ENCODE data around the gene SPATA20.

- no peak for TF ChIP-seq CTCF (IDR thresholded peaks at IDR 0.05 in 4 of 5, conservative IDR thresholded peaks at IDR 0.05 in 1 of 5)
- TF ChIP-seq POLR2A (IDR thresholded peaks at IDR 0.05) = no peak
Observed at GRCh38 chr17:50586421-50587247, 39.7 kb downstream of the SPATA20 start.
